GM19452 (cell line): ENCODE results near the gene TMEM131L.
"Not testable (repeated sequence)": the region's sequence is repeated elsewhere in the genome, so short reads cannot be mapped to it uniquely, and the experiment has no call there.

Experiments
- ATAC-seq: cut with Tn5 transposase; IDR thresholded peaks from one replicate; pipeline ENCODE4 v1.9.1; 2021; ENCODE audit not compliant: unreplicated experiment

The TMEM131L gene

GRCh38 chr4:153539422-153539821, 73.3 kb downstream of the TMEM131L start:
- ATAC-seq, result no peak

GRCh38 chr4:153541456-153542096, 75.4 kb downstream of the TMEM131L start:
- peak; percentile 59 for ATAC-seq

- no peak for ATAC-seq
These were observed 76.0 kb downstream of the TMEM131L start for GRCh38 chr4:153542131-153542530.

GRCh38 chr4:153542834-153543233, 76.7 kb downstream of the TMEM131L start:
- no peak for ATAC-seq

GRCh38 chr4:153543351-153543750, 77.2 kb downstream of the TMEM131L start:
- ATAC-seq, result no peak

GRCh38 chr4:153545822-153546221, 79.7 kb downstream of the TMEM131L start:
- ATAC-seq, result no peak

GRCh38 chr4:153546280-153546679, 80.1 kb downstream of the TMEM131L start:
- ATAC-seq, result no peak

- ATAC-seq, result no peak
These were observed 81.4 kb downstream of the TMEM131L start for GRCh38 chr4:153547520-153547919.

- ATAC-seq, result not testable (repeated sequence)
These were observed 82.7 kb downstream of the TMEM131L start for GRCh38 chr4:153548907-153549306.

- ATAC-seq, result peak; percentile 63
These were observed 83.2 kb downstream of the TMEM131L start for GRCh38 chr4:153549405-153549804.

GRCh38 chr4:153553155-153553818, 87.1 kb downstream of the TMEM131L start:
- ATAC-seq, result no peak

GRCh38 chr4:153553819-153554170, 87.6 kb downstream of the TMEM131L start:
- no peak for ATAC-seq

GRCh38 chr4:153555730-153556434, 89.7 kb downstream of the TMEM131L start:
- ATAC-seq, result no peak

GRCh38 chr4:153556435-153556815, 90.3 kb downstream of the TMEM131L start:
- no peak for ATAC-seq

- peak; percentile 68 for ATAC-seq
These were observed 94.7 kb downstream of the TMEM131L start for GRCh38 chr4:153560908-153561307.

- ATAC-seq, result no peak
These were observed 98.7 kb downstream of the TMEM131L start for GRCh38 chr4:153564630-153565525.

GRCh38 chr4:153566631-153567150, 100.5 kb downstream of the TMEM131L start:
- no peak for ATAC-seq

GRCh38 chr4:153567660-153568059, 101.5 kb downstream of the TMEM131L start:
- not testable (repeated sequence) for ATAC-seq

- no peak for ATAC-seq
These were observed 104.2 kb downstream of the TMEM131L start for GRCh38 chr4:153570228-153570973.

GRCh38 chr4:153571006-153571545, 104.9 kb downstream of the TMEM131L start:
- no peak for ATAC-seq
